Skeletal muscle tissue (tissue), 2 donors: Measurements from ENCODE around the gene METTL15. TPM values are rescaled to one million over a fixed set of nuclear protein-coding genes. Genes with fewer than 3 reads are reported as not detected.

Experiments used
- small RNA-seq: library from RNA; depleted of rRNA; stranded (forward); fragments of <200 nt; gene quantifications from one replicate; pipeline ENCODE3, GENCODE V24; 2014
- total RNA-seq: library from RNA; depleted of rRNA; stranded (reverse); fragments of >200 nt; gene quantifications from one replicate; pipeline ENCODE4 v1.2.3, GENCODE V29; 2014

METTL15 gene
- total RNA-seq, 1 donor from 2014 or later: 21.9 TPM

Small RNA genes lying within 50 kb of the gene (small RNA-seq; reads per million reads assigned to genes)
- not detected for gene AC023206.1

Other genes with a start within 250 kb of the METTL15 start
- gene KIF18A, start 232 bp upstream of the METTL15 start, total RNA-seq: 4.7 TPM